Stimulated activated CD4-positive, alpha-beta T cell treated with anti-CD3 and anti-CD28 coated beads, Interleukin-1b, Interleukin-23, amount 100 ng/mL, for 1 hour (primary cell): ENCODE measurements around the gene CLSTN2.

Source experiments
- DNase-seq, 2 donors: peaks; one replicate each; pipeline ENCODE4 v3.0.0-alpha.2; 2020; ENCODE audit warnings: low read depth in 2 of 2

CLSTN2 gene

GRCh38 chr3:140052771-140053702, 118.1 kb downstream of the CLSTN2 start:
- DNase-seq: no peak

DNA sequence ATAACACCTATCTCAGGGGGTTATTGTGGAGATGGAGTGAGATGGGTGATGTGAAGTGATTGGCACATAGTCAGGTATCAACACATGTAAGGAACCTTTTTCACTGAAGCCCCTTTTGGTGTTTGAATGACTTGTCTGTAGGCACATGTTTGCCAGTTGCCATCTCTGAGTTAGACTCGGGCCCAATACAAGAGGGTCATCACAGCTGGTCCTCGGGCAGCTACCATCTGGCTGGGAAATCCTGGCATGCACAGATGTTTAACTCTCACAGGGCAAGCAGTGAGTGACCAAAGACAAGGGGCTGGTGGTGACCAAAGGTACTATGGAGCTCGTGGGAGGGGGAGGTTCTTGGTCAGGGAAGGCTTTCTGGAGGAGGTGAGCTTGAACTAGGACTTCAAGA, 118.8 kb downstream of the CLSTN2 start:
- DNase-seq: no peak

DNA sequence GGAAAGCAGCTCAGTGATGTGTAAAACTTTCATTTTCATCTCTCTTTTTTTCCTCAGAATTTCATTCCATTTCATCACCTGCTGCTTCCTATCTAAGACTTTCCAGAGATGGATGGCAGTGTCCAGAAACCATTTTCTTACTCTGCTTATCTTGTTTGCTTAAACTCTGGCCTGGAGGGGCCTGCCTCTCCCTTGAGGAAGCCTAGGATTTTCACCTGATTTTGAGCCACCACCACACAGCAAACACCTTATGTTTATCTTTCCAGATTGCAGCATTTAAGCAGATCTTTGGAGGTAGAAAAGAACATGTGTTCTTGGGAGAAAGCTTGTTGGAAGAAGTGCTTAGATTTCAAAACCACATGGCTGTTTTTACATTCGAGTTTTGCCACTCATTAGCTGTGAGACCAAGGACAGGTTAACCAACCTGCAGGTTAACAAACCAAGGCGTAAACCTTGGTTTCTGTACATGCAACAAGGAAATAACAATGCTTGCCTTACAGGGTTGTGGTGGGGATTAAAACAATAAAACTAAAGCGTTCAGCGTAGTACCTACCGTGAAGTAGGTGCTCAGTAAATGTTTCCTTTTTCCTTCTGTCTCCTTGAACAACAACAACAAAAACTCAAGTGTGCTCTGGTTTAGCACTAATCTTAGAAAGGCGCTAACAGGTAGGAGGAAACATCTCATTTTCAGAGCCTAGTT, 120.3 kb downstream of the CLSTN2 start:
- DNase-seq: no peak

DNA sequence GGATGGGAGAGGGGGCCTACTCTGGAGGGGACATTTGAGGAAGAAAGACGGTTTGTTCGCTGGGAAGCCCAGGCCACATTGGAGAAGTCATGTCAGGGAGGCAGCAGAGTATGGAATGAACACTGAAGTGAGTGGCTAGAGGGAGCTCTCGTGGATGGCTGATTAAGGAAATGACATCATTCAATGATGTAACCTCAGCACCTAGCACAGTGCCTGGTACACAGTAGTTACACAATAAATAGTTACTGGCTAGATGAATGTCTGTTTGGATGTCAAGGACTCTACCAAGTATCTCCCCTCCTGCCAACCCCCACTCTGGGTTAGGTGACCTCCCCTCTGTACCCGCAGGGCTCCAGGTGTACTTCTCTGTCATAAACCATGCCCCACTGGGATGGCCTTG, 121.1 kb downstream of the CLSTN2 start:
- no peak for DNase-seq

- no peak for DNase-seq
These were observed 126.2 kb downstream of the CLSTN2 start for GRCh38 chr3:140061211-140061610.

DNA sequence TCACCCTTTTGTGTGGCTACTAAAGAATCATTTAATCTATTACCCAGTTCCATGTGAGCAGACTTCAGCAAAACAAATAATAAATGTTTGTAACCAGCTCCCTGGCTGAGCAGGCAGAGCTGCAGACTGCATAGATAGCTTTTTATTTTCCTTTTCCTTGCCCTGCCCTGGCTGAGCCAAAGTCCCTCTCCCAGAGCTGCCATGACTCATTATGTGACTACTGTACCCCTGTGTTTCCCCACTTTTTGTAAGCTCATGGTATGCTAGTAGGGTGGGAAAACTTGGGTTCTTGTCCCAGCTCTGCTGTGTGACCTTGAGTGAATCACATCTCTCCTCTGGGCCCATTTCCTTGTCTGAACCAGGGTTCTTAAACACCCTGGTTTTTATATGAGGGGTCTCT, 127.5 kb downstream of the CLSTN2 start:
- DNase-seq: no peak

DNA sequence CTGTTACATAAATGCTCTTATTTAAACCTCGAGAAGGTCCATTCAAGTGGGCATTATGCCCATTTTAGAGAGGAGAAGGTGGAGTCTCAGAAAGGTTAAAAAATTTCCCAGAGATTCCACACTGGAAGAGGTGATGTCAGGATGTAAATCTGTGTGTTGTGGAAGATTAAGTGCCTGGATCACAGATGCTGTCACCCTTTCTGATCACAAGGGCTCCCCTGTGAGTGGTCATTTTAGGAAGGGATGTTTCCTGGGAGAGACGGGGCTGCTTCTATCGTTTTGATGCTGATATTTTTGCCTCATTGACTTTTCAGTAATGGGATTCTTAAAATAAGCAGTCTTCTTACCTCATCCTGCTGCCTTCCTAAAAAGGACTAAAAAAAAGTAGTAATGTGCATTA, 132.5 kb downstream of the CLSTN2 start:
- no peak for DNase-seq

- DNase-seq: no peak
These were observed 133.6 kb downstream of the CLSTN2 start for GRCh38 chr3:140068494-140069017.

GRCh38 chr3:140073278-140074045, 138.5 kb downstream of the CLSTN2 start:
- DNase-seq: no peak

DNA sequence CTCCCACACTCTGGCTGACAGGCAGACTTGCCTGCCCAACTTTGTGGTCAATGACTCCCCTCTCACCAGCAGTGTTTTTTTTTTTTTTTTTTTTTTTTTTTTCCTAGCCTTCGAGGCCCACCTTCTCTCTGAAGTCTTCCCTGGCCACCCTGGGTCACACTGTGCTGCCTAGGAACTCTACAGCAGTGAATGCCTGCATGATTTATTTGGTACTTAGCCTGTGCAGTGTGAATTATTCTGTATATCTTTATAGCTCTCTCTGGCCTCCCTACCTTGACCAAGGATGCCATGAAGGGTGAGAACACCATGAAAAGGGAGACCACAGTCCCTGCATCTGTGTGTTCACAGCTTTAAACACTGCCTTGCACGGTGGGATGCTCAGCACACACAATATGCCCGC, 141.6 kb downstream of the CLSTN2 start:
- no peak for DNase-seq

DNA sequence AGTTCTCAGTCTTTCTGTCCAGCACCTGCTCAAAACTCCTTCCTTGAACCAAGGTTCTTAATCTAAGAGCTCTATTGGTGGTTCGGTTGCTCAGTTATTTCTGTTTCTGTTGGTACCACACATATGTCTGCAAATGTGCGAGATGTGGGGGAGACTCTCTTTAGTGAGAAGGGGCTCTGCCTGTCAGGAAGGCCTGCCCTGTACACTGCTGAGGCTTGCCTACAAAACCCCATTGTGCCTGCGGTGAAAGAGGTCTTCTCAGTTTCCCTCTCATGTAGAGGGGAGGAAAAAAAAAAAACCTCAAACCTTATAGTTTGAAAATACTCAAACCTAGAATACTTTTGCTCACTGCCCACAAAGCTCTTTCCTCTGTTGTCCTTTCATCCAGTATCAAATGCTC, 142.4 kb downstream of the CLSTN2 start:
- DNase-seq: no peak

DNA sequence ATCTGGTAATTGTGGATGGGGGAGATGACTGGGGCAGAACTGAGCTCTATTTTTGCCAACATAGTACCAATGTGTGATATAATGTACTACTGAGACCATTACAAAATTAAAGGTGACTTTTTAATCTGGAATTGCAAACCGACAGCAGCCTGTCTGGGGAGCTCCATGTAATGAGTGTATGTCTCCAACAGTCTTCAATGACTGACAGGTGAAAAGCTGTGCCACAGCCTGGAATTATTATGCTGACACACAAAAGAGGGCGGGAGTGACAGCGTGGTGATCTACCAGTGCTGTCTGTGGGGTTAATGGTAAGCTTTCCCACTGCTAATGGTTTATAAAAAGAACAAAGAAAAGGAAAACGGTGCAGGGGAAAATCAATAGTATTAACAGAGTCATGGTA, 143.4 kb downstream of the CLSTN2 start:
- no peak for DNase-seq

GRCh38 chr3:140078940-140079339, 144.0 kb downstream of the CLSTN2 start:
- DNase-seq: no peak

GRCh38 chr3:140081887-140082286, 146.9 kb downstream of the CLSTN2 start:
- no peak for DNase-seq

DNA sequence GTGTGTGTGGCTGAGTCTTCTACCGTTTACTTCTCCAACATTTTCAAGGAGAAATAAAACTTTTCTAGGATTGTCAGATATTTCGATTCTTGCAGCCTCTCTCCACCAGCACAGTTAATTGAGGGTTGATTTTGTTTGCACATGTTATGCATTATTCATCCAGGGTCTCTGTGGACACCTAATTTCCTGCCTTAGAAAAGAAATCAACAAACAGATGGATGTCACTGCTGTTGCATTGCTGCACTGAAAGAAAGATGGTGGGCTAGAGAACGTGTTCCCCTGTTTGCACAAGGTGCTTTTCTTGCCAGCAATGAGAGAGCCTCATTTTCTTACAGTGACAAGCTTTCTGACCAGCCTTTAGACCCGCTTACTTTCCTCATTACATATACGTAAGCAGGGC, 150.0 kb downstream of the CLSTN2 start:
- DNase-seq: no peak

DNA sequence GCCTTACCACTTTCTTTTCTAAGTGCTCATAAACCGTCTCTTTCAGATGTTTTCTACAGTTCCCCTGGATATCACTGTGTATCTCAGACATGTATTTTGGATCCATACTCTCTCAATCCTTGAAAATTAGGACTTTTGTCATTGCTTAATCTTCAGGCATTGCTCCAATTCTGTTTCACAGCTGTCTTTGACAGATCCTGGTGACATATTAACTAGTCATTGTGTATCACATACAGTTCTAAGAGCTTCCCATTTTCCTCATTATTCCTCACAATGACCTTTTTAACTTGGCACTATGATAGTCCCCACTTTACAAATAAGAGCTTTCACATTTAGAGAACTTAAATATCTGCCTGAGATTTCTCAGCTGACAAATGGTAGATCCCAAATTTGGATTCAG, 151.7 kb downstream of the CLSTN2 start:
- DNase-seq: no peak

GRCh38 chr3:140088058-140088457, 153.1 kb downstream of the CLSTN2 start:
- no peak for DNase-seq

GRCh38 chr3:140088513-140088912, 153.5 kb downstream of the CLSTN2 start:
- no peak for DNase-seq

DNA sequence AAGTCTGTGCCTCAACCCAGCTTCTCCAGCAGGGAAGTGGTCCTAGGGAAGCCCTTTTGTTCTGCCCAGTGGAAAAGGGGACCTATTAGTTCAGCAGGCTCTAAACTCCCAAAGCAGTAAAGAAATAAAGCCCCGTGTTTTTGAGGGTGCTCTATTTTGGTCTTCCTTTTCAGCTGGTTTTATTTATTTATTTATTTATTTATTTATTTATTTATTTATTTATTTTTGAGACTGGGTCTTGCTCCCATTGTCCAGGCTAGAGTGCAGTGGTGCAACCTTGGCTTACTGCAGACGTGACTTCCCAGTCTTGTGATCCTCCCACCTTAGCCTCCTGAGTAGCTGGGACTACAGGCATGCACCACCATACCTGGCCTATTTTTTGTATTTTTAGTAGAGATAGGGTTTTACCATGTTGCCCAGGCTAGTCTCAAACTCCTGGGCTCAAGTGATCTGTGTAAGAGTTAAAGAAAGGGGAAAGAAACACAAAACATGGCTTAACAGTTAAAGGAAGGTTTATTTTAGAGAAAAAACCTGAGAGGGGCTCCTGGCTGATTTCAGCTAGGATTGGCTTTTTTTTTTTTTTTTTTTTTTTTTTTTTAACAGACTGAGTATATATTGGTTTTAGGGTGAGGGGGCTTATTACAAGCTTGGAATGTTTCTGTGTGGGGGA, 154.6 kb downstream of the CLSTN2 start:
- DNase-seq: no peak

- no peak for DNase-seq
These were observed 156.2 kb downstream of the CLSTN2 start for GRCh38 chr3:140091143-140091542.

GRCh38 chr3:140092848-140093536, 158.0 kb downstream of the CLSTN2 start:
- no peak for DNase-seq
